HG02642 (cell line): ENCODE measurements around the gene OAF.

Experiments
- ATAC-seq: cut with Tn5 transposase; IDR thresholded peaks from one replicate; pipeline ENCODE4 v1.9.1; 2021; ENCODE audit warnings: mild to moderate bottlenecking; ENCODE audit not compliant: unreplicated experiment, poor library complexity

The OAF gene

DNA sequence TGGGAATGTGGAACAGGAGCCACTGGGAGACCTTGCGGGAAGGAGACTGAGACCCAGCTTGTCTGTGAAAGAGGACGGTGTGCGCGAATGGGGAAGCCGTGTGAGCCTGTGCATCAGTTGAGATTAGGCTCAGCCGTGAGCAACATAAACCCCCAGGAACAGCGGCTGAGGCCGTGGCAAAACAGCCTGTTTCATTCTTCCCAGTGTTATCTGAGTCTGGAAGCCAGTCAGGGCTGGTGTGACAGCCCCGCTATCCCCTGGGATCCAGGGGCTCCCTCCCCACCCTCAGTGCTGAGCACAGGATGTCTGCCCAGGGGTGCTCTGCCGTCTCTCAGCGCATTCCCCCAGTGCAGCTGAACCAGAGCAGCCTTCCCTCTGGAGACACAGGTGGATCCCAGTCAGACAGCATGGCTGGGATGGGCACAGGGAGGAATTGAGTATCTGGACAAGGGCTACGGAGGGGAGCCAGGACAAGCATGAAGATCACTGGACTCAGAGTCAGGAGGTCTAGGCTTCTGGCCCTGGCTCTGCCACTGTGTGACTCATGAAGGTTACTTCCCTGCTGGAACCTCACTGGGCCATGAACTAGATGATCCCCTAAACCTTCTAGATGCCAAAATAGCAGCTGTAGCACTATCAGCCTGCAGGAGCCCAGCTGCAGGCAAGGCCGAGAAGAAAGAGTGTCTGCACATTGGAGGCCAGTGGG, 8.6 kb downstream of the OAF start:
- no peak for ATAC-seq

DNA sequence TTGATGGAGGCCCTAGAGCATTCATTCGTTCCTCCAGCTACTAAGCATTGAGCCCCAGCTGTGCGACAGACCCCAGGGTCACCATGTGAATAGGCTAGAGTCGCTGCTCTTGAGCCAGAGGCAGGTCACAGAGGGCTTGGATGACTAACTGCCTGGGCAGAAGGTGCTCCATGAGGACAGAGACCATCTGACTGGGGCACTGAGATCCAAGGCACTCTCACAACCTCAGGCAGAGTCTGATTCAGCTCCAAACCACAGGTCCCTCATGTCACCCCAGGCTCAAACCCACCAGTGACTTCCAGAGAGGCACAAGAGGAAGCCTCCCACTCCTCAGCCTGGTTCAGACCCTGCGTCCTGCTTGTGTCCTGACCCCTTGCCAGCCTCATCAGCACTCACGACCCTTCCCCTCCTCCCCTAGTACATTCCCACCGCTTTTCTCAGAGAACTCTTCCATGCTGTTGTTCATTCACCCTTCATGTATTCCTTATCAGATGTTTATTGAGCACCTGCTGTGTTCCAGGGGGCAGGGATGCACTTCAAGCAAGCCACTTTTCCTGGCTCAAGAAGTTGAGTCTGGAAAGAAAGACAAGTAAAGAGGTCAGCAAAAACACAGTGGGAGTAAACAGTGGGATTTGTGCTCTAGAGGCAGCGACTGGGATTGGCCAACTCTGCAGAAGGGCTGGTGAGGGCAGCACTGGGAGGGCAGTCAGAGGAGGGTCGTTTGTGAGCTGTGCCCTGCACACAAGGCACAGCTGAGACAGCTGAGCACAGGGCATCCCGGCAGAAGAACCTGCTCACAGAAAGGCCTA, 9.3 kb downstream of the OAF start:
- no peak for ATAC-seq

DNA sequence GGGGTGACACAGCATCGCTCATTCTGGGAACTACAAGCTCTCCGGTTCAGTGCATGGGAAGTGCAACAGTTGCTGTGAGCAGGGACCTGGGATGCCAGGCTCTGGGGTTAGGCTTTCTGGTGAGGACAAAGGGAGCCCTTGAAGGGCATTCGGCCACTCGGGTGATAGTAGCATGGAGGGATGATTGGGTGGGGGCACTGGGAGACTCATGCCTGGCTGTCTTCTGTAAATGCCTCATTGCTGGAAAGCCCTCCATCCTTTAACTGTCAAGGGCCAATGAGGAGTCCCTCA, 9.9 kb downstream of the OAF start:
- ATAC-seq = no peak

- no peak for ATAC-seq
Observed at GRCh38 chr11:120221115-120221752, 10.4 kb downstream of the OAF start.

GRCh38 chr11:120222916-120223315, 12.1 kb downstream of the OAF start:
- ATAC-seq = no peak

GRCh38 chr11:120223793-120224192, 13.0 kb downstream of the OAF start:
- no peak for ATAC-seq

DNA sequence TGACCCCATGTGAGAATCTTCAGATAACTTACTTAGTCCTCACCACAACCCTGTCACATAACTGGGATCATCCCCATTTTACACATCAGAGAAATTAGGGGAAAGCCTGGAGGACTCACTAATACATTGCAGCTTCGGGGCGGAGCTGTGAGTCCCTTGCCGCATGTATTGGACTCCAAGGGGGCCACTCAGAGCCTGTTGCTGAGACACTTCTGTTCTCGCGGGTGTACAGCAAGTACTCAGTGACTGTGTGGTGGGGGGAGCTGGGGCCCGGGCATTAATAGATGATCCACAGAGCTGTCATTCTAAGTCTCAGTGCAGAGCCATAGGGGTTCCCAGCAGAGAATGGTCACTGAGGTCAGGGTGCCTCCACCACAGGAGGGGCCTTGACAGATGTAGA, 13.5 kb downstream of the OAF start:
- ATAC-seq = no peak

DNA sequence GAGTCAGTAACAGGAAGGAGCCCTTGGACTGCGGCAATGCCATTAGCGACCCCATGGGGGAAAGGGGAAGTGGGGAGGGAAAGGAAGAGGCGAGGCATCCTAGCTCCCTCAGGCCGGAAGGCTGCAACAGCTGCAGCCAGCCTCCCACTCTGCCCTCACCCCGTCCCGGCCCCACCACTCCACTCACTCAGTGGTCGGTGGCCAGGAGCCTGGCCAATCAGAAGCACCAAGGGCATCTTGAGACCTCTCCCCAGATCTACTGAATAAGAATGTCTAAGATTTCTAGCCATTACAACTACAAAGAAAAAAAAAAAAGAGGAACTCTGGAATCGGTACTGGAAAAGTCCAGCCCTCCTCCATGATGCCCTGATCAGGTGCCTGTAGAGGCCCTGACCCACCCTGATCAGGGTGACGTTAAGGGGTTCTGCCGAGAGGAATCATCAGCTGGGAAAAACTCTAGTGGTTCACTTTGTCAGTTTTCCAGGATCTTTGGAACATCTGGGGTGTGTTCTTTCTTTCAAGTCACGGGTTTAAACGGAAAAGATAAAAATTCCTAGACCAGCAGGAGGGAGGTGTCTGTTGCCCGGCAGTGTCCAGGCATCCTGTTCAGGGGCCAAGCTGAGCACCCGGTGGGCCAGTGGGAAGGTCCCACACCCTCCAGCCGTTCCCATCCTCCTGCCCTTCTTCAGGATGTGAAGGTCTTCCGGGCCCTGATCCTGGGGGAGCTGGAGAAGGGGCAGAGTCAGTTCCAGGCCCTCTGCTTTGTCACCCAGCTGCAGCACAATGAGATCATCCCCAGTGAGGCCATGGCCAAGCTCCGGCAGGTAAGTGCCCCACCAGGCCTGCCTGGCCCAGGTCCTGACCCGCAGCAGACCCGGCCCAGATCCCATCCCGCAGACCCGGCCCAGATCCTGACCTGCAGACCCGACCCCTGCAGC, 14.4 kb downstream of the OAF start:
- ATAC-seq = no peak

GRCh38 chr11:120226242-120226641, 15.4 kb downstream of the OAF start:
- no peak for ATAC-seq

GRCh38 chr11:120226714-120227113, 15.9 kb downstream of the OAF start:
- no peak for ATAC-seq

- ATAC-seq = no peak
Observed at GRCh38 chr11:120227228-120227852, 16.5 kb downstream of the OAF start.

GRCh38 chr11:120228794-120229384, 18.1 kb downstream of the OAF start:
- ATAC-seq = no peak

DNA sequence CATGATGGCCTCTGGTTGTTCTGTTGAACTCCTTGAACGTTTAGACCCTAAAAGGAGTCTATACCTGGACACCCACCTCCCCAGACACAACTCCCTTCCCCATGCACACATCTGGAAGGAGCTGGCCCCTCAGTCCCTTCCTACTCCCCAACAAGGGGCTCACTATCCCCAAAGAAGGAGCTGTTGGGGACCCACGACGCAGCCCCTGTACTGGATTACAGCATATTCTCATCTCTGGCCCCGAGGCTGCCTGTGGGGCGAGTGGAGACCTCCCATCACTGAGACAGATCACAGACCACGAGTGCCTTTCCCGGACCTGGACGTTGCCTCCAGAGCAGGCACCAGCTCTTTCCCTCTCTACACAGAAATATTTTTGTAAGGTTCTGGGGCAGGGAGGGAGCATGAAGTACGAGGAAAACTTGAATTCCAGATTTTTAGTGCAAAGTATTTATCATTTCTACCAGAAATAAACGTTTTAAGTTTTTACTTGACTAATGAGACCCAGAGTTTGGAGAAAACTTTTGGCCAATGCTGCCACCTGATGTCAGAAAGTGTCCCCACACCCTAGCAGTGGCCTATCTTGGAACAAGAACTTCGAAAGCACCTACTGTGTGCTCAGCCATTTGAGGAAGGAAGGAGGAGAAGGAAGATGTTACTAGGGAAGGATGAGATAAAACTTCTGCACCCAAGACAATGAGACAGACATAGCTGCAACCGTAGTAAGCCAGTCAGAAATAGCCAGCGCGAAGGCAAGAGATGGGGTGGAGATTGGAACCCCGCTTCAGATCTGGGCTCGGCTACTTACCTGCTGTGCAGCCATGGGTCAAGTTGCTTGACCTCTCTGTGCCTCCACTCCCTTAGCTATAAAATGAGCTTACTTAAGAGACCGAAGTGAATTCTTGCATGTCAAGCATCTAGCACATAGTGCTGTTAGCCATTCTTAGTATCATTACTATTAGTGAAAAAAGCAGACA, 18.9 kb downstream of the OAF start:
- no peak for ATAC-seq

DNA sequence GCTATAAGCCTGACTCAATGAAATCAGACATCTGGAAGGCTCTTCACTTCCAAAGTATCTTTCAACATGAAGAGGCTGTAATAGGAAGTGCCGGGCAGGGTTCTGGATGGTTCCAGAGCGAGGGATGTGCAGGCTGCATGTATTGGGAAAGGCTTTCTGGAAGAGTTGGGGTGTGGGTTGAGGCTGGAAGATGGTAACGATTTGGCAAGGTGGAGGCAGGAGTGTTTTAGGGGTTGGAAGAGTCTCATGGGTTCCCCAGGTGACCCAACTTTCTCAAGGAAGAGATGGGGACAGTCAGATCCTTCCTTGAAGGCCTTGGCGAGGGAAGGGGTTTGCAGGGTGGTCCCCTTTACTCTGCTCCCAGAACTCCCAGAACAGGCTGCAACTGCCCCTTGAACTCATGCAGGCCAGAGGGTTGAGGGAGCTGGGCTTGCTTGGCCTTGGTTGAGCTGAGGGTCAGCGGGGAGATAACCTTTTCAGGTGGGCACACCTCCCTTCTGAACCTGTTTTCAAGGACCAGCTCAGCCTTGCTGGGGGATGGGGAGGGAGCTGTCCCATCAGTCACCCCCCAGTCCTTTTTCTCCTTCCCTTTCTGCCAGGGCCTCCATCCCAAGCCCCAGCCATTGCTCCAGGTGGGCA, 19.7 kb downstream of the OAF start:
- ATAC-seq = no peak

- ATAC-seq = no peak
Observed at GRCh38 chr11:120231963-120232362, 21.1 kb downstream of the OAF start.

DNA sequence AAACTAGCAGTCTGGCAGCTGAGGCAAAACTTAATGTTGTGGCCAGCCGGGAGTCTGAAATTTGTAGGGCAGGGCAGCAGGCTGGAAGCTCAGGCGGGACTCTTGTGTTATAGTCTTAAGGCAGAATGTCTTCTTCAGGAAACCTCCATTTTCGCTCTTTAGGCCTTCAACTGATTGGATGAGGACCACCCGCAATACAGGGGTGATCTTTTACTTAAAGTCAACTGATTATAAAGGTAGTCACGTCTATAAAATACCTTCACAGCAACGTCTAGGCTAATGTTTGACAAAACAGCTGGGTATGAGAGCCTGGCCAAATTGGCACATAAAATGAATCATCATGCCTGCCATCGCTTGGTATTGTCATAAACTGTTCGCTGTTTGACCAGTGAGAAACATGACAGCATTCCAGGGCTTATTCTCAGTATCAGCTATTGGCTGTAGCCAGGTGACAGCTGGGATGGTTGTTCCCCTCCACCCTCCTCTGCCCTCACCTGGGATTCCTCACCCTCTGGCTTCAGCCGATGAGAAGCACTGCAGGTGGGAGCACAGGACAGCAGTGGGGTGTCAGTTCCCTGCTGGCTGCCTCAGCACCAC, 22.5 kb downstream of the OAF start:
- no peak for ATAC-seq

DNA sequence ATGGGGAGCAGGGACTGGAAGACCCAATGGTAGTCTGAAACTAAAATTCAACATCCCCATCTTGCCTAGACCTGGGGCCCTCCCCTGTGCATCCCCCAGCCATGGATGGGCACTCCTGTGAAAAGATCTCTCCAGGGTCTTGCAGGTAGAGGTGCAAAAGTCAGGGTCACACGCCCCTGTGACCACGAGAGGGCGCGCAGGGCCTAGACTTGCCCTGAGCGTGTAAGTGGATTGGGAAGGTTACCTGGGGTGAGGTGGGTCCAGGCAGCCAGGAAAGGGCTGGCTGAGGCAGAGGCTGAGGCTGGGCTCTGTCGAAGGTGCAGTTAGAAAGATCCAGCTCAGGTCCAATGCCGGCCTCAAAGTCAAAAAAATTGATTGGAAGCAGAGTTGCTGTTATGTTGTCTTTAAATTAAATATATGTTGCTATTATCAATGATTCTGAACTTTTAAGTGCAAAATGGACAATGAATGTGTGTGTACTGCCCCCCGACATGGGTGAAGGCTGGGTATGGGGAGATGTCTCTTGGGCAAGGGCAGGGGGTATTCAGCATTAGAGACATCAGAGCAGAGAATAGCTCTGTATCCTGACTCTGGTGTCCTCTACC, 24.3 kb downstream of the OAF start:
- no peak for ATAC-seq
